Measurements from ENCODE around the gene CARD11. TPM values are rescaled to one million over a fixed set of nuclear protein-coding genes. Genes with fewer than 3 reads are reported as not detected.

CARD11 gene
- total and polyA plus RNA-seq, 2 donors (not counting 1 experiment from before 2014, with no cell fraction given): 0.02 TPM; not detected in 1

GRCh38 chr7:2983586-2983985 is 60.1 kb downstream of the CARD11 start:
- TF ChIP-seq EZH2 (IDR thresholded peaks at IDR 0.05; ENCODE audit: low read length, missing control alignments) (no peak), CTCF (conservative IDR thresholded peaks at IDR 0.05 in 1 of 2, IDR thresholded peaks at IDR 0.05 in 1 of 2; ENCODE audit: low read depth in 1 of 2, low read length in 2 of 2) (no peak)
- no peak overlapping the region for H3K4me2 ChIP-seq (ENCODE audit: extremely low read depth, insufficient read depth, low read length)
- no peaks in the 10 kb centered on the region for H3K79me2 ChIP-seq (ENCODE audit: control insufficient read depth, insufficient read depth, low read length)
- no peaks in the 10 kb centered on the region for H3K4me1 ChIP-seq (ENCODE audit: control insufficient read depth, extremely low read depth, insufficient read depth, low read length)
- DNase-seq (ENCODE audit: low read depth in 2 of 2): no peak
- no peaks in the 10 kb centered on the region for H3K36me3 ChIP-seq (ENCODE audit: control insufficient read depth, insufficient read depth, low read length)
- H3K27ac ChIP-seq (ENCODE audit: insufficient read depth, low read length): no peak overlapping the region
- H3K9me3 ChIP-seq (ENCODE audit: control insufficient read depth, insufficient read depth, low read depth, low read length): no peaks in the 10 kb centered on the region
- no peak overlapping the region for H3K9ac ChIP-seq (ENCODE audit: insufficient read depth, low read length)
- no peaks in the 10 kb centered on the region for H3K27me3 ChIP-seq (ENCODE audit: control insufficient read depth, insufficient read depth, low read length)
- no peak overlapping the region for H3K4me3 ChIP-seq (replicated peaks in 1 of 4; ENCODE audit: control extremely low read depth in 1 of 4, insufficient read depth in 1 of 4, low read depth in 3 of 4, low read length in 4 of 4)
- no peaks in the 10 kb centered on the region for H4K20me1 ChIP-seq (ENCODE audit: control insufficient read depth, extremely low read depth, insufficient read depth, low read length)
- no peak overlapping the region for H2AFZ ChIP-seq (ENCODE audit: low read length)

- H3K27ac ChIP-seq (ENCODE audit: insufficient read depth, low read length): no peak overlapping the region
- no peak for DNase-seq (ENCODE audit: low read depth in 2 of 2)
- no peaks in the 10 kb centered on the region for H3K79me2 ChIP-seq (ENCODE audit: control insufficient read depth, insufficient read depth, low read length)
- H3K9me3 ChIP-seq (ENCODE audit: control insufficient read depth, insufficient read depth, low read depth, low read length): no peaks in the 10 kb centered on the region
- H3K9ac ChIP-seq (ENCODE audit: insufficient read depth, low read length): no peak overlapping the region
- H3K4me1 ChIP-seq (ENCODE audit: control insufficient read depth, extremely low read depth, insufficient read depth, low read length): no peaks in the 10 kb centered on the region
- no peak overlapping the region for H2AFZ ChIP-seq (ENCODE audit: low read length)
- H3K36me3 ChIP-seq (ENCODE audit: control insufficient read depth, insufficient read depth, low read length): no peaks in the 10 kb centered on the region
- no peak overlapping the region for H3K4me3 ChIP-seq (replicated peaks in 1 of 4; ENCODE audit: control extremely low read depth in 1 of 4, insufficient read depth in 1 of 4, low read depth in 3 of 4, low read length in 4 of 4)
- H4K20me1 ChIP-seq (ENCODE audit: control insufficient read depth, extremely low read depth, insufficient read depth, low read length): no peaks in the 10 kb centered on the region
- TF ChIP-seq EZH2 (IDR thresholded peaks at IDR 0.05; ENCODE audit: low read length, missing control alignments) (no peak), CTCF (conservative IDR thresholded peaks at IDR 0.05 in 1 of 2, IDR thresholded peaks at IDR 0.05 in 1 of 2; ENCODE audit: low read depth in 1 of 2, low read length in 2 of 2) (no peak)
- no peaks in the 10 kb centered on the region for H3K27me3 ChIP-seq (ENCODE audit: control insufficient read depth, insufficient read depth, low read length)
- no peak overlapping the region for H3K4me2 ChIP-seq (ENCODE audit: extremely low read depth, insufficient read depth, low read length)
Observed at GRCh38 chr7:2982831-2983230, 60.8 kb downstream of the CARD11 start.

GRCh38 chr7:2982401-2982800 is 61.3 kb downstream of the CARD11 start:
- no peaks in the 10 kb centered on the region for H3K79me2 ChIP-seq (ENCODE audit: control insufficient read depth, insufficient read depth, low read length)
- H3K27me3 ChIP-seq (ENCODE audit: control insufficient read depth, insufficient read depth, low read length): no peaks in the 10 kb centered on the region
- no peak overlapping the region for H2AFZ ChIP-seq (ENCODE audit: low read length)
- H3K27ac ChIP-seq (ENCODE audit: insufficient read depth, low read length): no peak overlapping the region
- H3K4me1 ChIP-seq (ENCODE audit: control insufficient read depth, extremely low read depth, insufficient read depth, low read length): no peaks in the 10 kb centered on the region
- H3K4me3 ChIP-seq (replicated peaks in 1 of 4; ENCODE audit: control extremely low read depth in 1 of 4, insufficient read depth in 1 of 4, low read depth in 3 of 4, low read length in 4 of 4): no peak overlapping the region
- no peak overlapping the region for H3K9ac ChIP-seq (ENCODE audit: insufficient read depth, low read length)
- H4K20me1 ChIP-seq (ENCODE audit: control insufficient read depth, extremely low read depth, insufficient read depth, low read length): no peaks in the 10 kb centered on the region
- DNase-seq (ENCODE audit: low read depth in 2 of 2): no peak
- H3K9me3 ChIP-seq (ENCODE audit: control insufficient read depth, insufficient read depth, low read depth, low read length): no peaks in the 10 kb centered on the region
- H3K36me3 ChIP-seq (ENCODE audit: control insufficient read depth, insufficient read depth, low read length): no peaks in the 10 kb centered on the region
- TF ChIP-seq CTCF (conservative IDR thresholded peaks at IDR 0.05 in 1 of 2, IDR thresholded peaks at IDR 0.05 in 1 of 2; ENCODE audit: low read depth in 1 of 2, low read length in 2 of 2): no peak
- no peak for TF ChIP-seq EZH2 (IDR thresholded peaks at IDR 0.05; ENCODE audit: low read length, missing control alignments)
- H3K4me2 ChIP-seq (ENCODE audit: extremely low read depth, insufficient read depth, low read length): no peak overlapping the region

All from fibroblast of lung (primary cell).